ENCODE measurements around the gene HOXA13. TPM values are rescaled to one million over a fixed set of nuclear protein-coding genes. Genes with fewer than 3 reads are reported as not detected.

Gene HOXA13
- total and polyA plus RNA-seq, 8 donors = 29.0 TPM; not detected in 7

GRCh38 chr7:27174874-27175625 is 24.8 kb downstream of the HOXA13 start:
- intact Hi-C loops (cut with DNase I; ENCODE audit: low total_unique reads) = loop anchor here (10.0 kb wide), 1 partner anchor 1300 kb away; no protein-coding TSS in a partner anchor

GRCh38 chr7:27173956-27174873 is 25.7 kb downstream of the HOXA13 start, which contains the start of gene HOXA10:
Gene HOXA10, minus strand, starts transcription at chr7:27174320. Its CDS starts 14 bp downstream, at chr7:27174306.
- Histone ChIP-seq H3K4me3 (peak within 1 kb of the TSS; percentile 38 to 54 (median 45)), H3K27ac (no peak within 1 kb of the TSS), H3K27me3 (peaks cover 49 to 100% (median 98%) of the 10 kb centered on the region in 3 donors), H3K4me1 (peaks cover 27 to 45% (median 40%) of the 10 kb centered on the region in 4 donors), H3K9me3 (peaks cover 0 to 18% (median 0%) of the 10 kb centered on the region in 4 donors), H3K36me3 (no peaks in the 10 kb centered on the region)
- 8 to 18% (median 10%) methylated on average over 50 to 82 of the region's 82 CpGs for WGBS, 5 donors
- peak in 1 of 2 donors; percentile 22 for DNase-seq
- intact Hi-C loops (cut with DNase I; ENCODE audit: low total_unique reads) = loop anchor here (10.0 kb wide), 1 partner anchor 1299 kb away; no protein-coding TSS in a partner anchor
- TF ChIP-seq CTCF (IDR thresholded peaks at IDR 0.05) (no peak), EP300 (IDR thresholded peaks at IDR 0.05) (no peak), POLR2A (IDR thresholded peaks at IDR 0.05) (no peak), POLR2AphosphoS5 (IDR thresholded peaks at IDR 0.05) (no peak)

More at GRCh38 chr7:27174874-27175625, 24.8 kb downstream of the HOXA13 start:
- DNase-seq = no peak
- Histone ChIP-seq H3K36me3 (no peaks in the 10 kb centered on the region), H3K4me3 (no peak overlapping the region), H3K27me3 (peaks cover 49 to 100% (median 98%) of the 10 kb centered on the region in 3 donors), H3K9me3 (peaks cover 0 to 10% (median 0%) of the 10 kb centered on the region in 4 donors), H3K4me1 (peaks cover 26 to 45% (median 39%) of the 10 kb centered on the region in 4 donors), H3K27ac (no peak overlapping the region)
- WGBS, 5 donors = 45 to 57% (median 52%) methylated on average over 11 to 12 of the region's 12 CpGs
- no peak for TF ChIP-seq POLR2A (IDR thresholded peaks at IDR 0.05)
- no peak for TF ChIP-seq EP300 (IDR thresholded peaks at IDR 0.05)
- TF ChIP-seq CTCF (IDR thresholded peaks at IDR 0.05) = no peak
- no peak for TF ChIP-seq POLR2AphosphoS5 (IDR thresholded peaks at IDR 0.05)

GRCh38 chr7:27173511-27173955 is 26.4 kb downstream of the HOXA13 start:
- Histone ChIP-seq H3K36me3 (no peaks in the 10 kb centered on the region), H3K27ac (no peak overlapping the region), H3K4me1 (peaks cover 27 to 46% (median 42%) of the 10 kb centered on the region in 4 donors), H3K4me3 (peak overlapping the region; percentile 38 to 54 (median 45)), H3K9me3 (peaks cover 0 to 18% (median 0%) of the 10 kb centered on the region in 4 donors), H3K27me3 (peaks cover 53 to 100% (median 100%) of the 10 kb centered on the region in 3 donors)
- TF ChIP-seq POLR2AphosphoS5 (IDR thresholded peaks at IDR 0.05) (no peak), POLR2A (IDR thresholded peaks at IDR 0.05) (no peak), EP300 (IDR thresholded peaks at IDR 0.05) (no peak), CTCF (IDR thresholded peaks at IDR 0.05) (no peak)
- DNase-seq = peak in 1 of 2 donors; percentile 28
- intact Hi-C loops (cut with DNase I; ENCODE audit: low total_unique reads) = loop anchor here (10.0 kb wide), 1 partner anchor 1299 kb away; no protein-coding TSS in a partner anchor
- 0 to 6% (median 3%) methylated on average over 11 to 59 of the region's 59 CpGs for WGBS, 5 donors

All from stomach (tissue), 9 donors.